ENCODE measurements around the gene SLC7A10.

Gene SLC7A10

DNA sequence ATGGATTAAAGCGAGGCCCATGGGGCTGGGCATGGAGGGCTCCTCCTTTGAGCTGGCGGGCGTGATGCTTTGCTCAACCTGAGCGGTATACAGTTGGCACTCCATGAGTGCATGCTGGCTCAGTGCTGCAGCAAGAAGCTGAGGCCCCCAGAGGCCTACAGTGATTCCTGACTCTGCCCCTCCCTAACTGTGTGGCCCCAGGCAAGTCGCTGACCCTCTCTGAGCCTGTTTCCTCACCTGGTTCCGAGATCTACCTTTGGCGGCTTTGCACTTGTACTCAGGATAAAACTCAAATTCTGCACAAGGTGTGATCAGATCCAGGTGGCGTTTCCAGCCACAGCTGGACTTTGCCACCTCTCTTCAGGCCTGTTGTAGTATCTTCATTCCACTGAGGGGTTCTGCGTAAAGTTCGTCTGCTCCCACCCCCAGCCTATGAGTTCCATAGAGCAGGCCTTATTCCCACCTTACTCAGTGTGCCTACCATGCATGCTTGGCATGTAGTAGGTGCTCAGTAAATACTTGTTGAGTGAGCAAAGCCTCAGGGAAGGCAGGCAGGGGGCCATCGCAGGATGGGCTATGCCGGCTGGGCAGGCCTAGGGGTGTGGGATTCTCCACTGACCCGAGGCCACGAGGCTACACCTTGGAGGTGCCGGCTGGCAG, 23.6 kb downstream of the SLC7A10 start:
- H3K4me1 Mint-ChIP-seq, result no peaks in the 10 kb centered on the region
- peaks cover 3% of the 10 kb centered on the region for H3K27me3 Mint-ChIP-seq (ENCODE audit: low read depth, poor library complexity)
- no peak overlapping the region for H3K27ac Mint-ChIP-seq
- H3K36me3 Mint-ChIP-seq (ENCODE audit: low read depth), result peaks cover 8% of the 10 kb centered on the region
- TF ChIP-seq, protein P1, sequence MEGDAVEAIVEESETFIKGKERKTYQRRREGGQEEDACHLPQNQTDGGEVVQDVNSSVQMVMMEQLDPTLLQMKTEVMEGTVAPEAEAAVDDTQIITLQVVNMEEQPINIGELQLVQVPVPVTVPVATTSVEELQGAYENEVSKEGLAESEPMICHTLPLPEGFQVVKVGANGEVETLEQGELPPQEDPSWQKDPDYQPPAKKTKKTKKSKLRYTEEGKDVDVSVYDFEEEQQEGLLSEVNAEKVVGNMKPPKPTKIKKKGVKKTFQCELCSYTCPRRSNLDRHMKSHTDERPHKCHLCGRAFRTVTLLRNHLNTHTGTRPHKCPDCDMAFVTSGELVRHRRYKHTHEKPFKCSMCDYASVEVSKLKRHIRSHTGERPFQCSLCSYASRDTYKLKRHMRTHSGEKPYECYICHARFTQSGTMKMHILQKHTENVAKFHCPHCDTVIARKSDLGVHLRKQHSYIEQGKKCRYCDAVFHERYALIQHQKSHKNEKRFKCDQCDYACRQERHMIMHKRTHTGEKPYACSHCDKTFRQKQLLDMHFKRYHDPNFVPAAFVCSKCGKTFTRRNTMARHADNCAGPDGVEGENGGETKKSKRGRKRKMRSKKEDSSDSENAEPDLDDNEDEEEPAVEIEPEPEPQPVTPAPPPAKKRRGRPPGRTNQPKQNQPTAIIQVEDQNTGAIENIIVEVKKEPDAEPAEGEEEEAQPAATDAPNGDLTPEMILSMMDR (IDR thresholded peaks at IDR 0.05), result no peak
- no peak for DNase-seq
- H3K9me3 Mint-ChIP-seq, result no peaks in the 10 kb centered on the region
- no peak overlapping the region for H3K4me3 Mint-ChIP-seq

GRCh38 chr19:33201473-33201872, 24.2 kb downstream of the SLC7A10 start:
- DNase-seq, result no peak
- TF ChIP-seq, protein P1 (IDR thresholded peaks at IDR 0.05), result no peak
- no peak overlapping the region for H3K4me3 Mint-ChIP-seq
- H3K4me1 Mint-ChIP-seq, result no peaks in the 10 kb centered on the region
- H3K9me3 Mint-ChIP-seq, result no peaks in the 10 kb centered on the region
- no peak overlapping the region for H3K27ac Mint-ChIP-seq
- peaks cover 3% of the 10 kb centered on the region for H3K27me3 Mint-ChIP-seq (ENCODE audit: low read depth, poor library complexity)
- peaks cover 8% of the 10 kb centered on the region for H3K36me3 Mint-ChIP-seq (ENCODE audit: low read depth)

- H3K4me3 Mint-ChIP-seq, result no peak overlapping the region
- no peak for DNase-seq
- no peaks in the 10 kb centered on the region for H3K9me3 Mint-ChIP-seq
Observed at GRCh38 chr19:33199441-33200265, 26.0 kb downstream of the SLC7A10 start.

DNA sequence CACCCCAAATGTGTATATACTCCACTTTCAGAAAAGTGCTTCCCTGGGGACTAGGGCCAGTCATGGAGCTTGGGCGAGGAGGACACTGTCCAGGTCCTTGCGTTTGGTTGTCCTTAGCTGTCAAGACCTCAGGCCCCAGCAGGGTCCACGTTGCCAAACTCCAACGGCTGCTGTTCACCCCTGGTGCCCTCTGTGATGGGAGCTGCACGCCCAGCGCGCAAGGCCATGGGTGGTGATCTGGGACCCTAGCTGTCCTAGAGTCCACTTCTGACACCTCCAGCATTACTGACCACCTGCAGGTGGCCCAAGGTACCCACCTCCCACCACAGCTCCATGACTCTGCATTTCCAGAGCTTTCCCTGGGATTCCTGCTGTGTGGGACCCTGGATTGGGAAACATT, 27.5 kb downstream of the SLC7A10 start:
- no peaks in the 10 kb centered on the region for H3K4me1 Mint-ChIP-seq
- no peak for DNase-seq
- H3K27me3 Mint-ChIP-seq (ENCODE audit: low read depth, poor library complexity), result peaks cover 8% of the 10 kb centered on the region
- no peaks in the 10 kb centered on the region for H3K9me3 Mint-ChIP-seq
- H3K36me3 Mint-ChIP-seq (ENCODE audit: low read depth), result peaks cover 6% of the 10 kb centered on the region
- TF ChIP-seq, protein P1 (IDR thresholded peaks at IDR 0.05), result no peak
- no peak overlapping the region for H3K4me3 Mint-ChIP-seq
- H3K27ac Mint-ChIP-seq, result no peak overlapping the region

More at GRCh38 chr19:33199441-33200265, 26.0 kb downstream of the SLC7A10 start:
- Mint-ChIP-seq H3K36me3 (ENCODE audit: low read depth) (peaks cover 8% of the 10 kb centered on the region), H3K4me1 (no peaks in the 10 kb centered on the region), H3K27ac (no peak overlapping the region), H3K27me3 (ENCODE audit: low read depth, poor library complexity) (peaks cover 3% of the 10 kb centered on the region)
- TF ChIP-seq, protein P1 (IDR thresholded peaks at IDR 0.05), result no peak

DNA sequence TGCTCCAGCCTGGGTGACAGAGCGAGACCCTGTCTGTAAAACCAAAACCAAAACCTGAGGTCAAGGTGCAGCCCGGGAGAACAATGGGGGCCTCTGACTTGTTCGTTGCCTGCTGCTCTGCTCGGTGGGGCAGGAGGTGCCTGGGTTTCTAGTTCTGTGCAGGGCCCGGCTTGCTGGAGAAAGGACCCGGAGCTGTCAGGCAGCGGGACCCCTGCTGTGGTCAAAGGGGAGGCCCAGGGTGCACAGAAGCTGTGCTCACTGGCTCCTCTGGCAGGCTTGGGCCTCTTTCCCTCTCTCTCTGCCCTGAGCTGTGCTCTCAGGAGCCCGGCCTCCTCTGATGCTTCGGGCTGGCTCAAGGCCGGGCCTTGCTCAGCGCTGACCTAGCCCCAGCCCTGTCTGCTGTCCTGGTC, 28.1 kb downstream of the SLC7A10 start:
- Mint-ChIP-seq H3K9me3 (no peaks in the 10 kb centered on the region), H3K27ac (no peak overlapping the region), H3K4me1 (no peaks in the 10 kb centered on the region), H3K36me3 (ENCODE audit: low read depth) (no peaks in the 10 kb centered on the region), H3K27me3 (ENCODE audit: low read depth, poor library complexity) (peaks cover 13% of the 10 kb centered on the region), H3K4me3 (no peak overlapping the region)
- no peak for DNase-seq
- TF ChIP-seq, protein P1 (IDR thresholded peaks at IDR 0.05), result no peak

All from nephron progenitor cell (in vitro differentiated cells).